Ascending aorta (tissue), 2 donors: ENCODE data around the gene IFIT5. TPM values are rescaled to one million over a fixed set of nuclear protein-coding genes. Genes with fewer than 3 reads are reported as not detected.
A peak's percentile ranks its signal among the peaks of the same experiment; 100 is the strongest.

Experiments
- DNase-seq, 2 donors: peaks; one replicate each; pipeline ENCODE4 v3.0.0-alpha.2; 2019; ENCODE audit warnings: low spot score in 2 of 2
- H3K27ac ChIP-seq, 2 donors: fragments of 200-600 bp; sonication (generic); one replicate each; pipeline ENCODE4 v1.5.1; 2016 to 2017; ENCODE audit warnings: mild to moderate bottlenecking in 1 of 2
- H3K27me3 ChIP-seq: fragments of 200-600 bp; sonication (generic); one replicate; pipeline ENCODE4 v1.5.1; 2017
- H3K36me3 ChIP-seq, 2 donors: fragments of 200-600 bp; sonication (generic); one replicate each; pipeline ENCODE4 v1.5.1; 2016
- H3K4me1 ChIP-seq, 2 donors: fragments of 200-600 bp; sonication (generic); one replicate each; pipeline ENCODE4 v1.5.1; 2016 to 2017; ENCODE audit warnings: mild to moderate bottlenecking in 1 of 2
- H3K4me3 ChIP-seq, 2 donors: fragments of 200-600 bp; sonication (generic); one replicate each; pipeline ENCODE4 v1.5.1; 2016 to 2017; ENCODE audit warnings: mild to moderate bottlenecking in 1 of 2
- H3K9me3 ChIP-seq, 2 donors: fragments of 200-600 bp; sonication (generic); one replicate each; pipeline ENCODE4 v1.5.1; 2016
- CTCF ChIP-seq, 3 experiments: fragments of 200-600 bp in 2 of 3; fragments of 450-650 bp in 1 of 3; sonication (generic) in 2 of 3; IDR thresholded peaks; one replicate each; pipeline ENCODE4 v1.5.1; 2016 to 2019; ENCODE audit warnings: antibody characterized with exemption in 3 of 3, mild to moderate bottlenecking in 1 of 3, moderate library complexity in 1 of 3
- intact Hi-C: fragments of 100-400 bp; cut with DNase I; formaldehyde crosslinking; loops from one replicate; pipeline ENCODE4 v1.15.1; 2023
- total RNA-seq: library from RNA; depleted of rRNA; stranded (reverse); fragments of >200 nt; gene quantifications from one replicate; pipeline ENCODE4 v1.1.0, GENCODE V29; 2016

IFIT5 gene
- total RNA-seq, 1 donor from 2014 or later = 3.3 TPM

GRCh38 chr10:89413398-89413912, 913 bp upstream of the IFIT5 start:
- Histone ChIP-seq H3K9me3 (no peaks in the 10 kb centered on the region), H3K27me3 (no peaks in the 10 kb centered on the region), H3K4me1 (peaks cover 5 to 12% of the 10 kb centered on the region in 2 donors), H3K27ac (peak overlapping the region; percentile 95 to 98), H3K36me3 (peaks cover 0 to 11% of the 10 kb centered on the region in 2 donors), H3K4me3 (peak overlapping the region in 1 of 2 donors; percentile 98)
- TF ChIP-seq CTCF (IDR thresholded peaks at IDR 0.05) = no peak
- intact Hi-C loops = no loop called here
- DNase-seq = no peak

- no peak for DNase-seq
- peaks cover 5 to 19% of the 10 kb centered on the region in 2 donors for H3K4me1 ChIP-seq
- intact Hi-C loops = loop anchor here (2.0 kb wide), 1 partner anchor 22 kb away; the partner anchor contains the start of gene IFIT1
Measured at GRCh38 chr10:89414879-89415821, 782 bp downstream of the IFIT5 start.

DNA sequence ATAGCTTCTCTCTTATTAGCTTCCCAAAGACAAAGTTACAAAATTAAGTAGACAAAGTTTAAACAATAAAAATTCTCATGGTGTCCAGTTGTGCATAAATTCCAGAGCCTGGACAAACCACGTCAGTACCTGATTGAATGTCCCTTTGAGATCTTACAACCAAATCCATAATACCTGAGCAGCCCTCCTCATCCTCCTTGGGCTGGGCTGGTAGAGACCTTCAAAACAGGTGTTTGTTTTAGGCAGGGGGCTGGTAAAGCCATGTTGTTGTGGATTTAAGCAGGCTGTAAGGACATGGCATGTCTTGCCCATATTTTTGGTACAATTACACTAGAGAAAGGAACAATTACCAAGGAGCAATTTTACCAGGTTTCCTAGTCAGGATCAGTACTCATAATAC, 2.1 kb downstream of the IFIT5 start:
- H3K4me3 ChIP-seq = peak overlapping the region; percentile 84 to 98

More at GRCh38 chr10:89414879-89415821, 782 bp downstream of the IFIT5 start:
- Histone ChIP-seq H3K36me3 (peaks cover 0 to 11% of the 10 kb centered on the region in 2 donors), H3K27ac (peak overlapping the region; percentile 95 to 98), H3K27me3 (no peaks in the 10 kb centered on the region), H3K9me3 (no peaks in the 10 kb centered on the region), H3K4me3 (peak overlapping the region; percentile 84 to 98)
- TF ChIP-seq CTCF (IDR thresholded peaks at IDR 0.05) = peak in 1 of 3 experiments; percentile 6

GRCh38 chr10:89419548-89419947, 5.2 kb downstream of the IFIT5 start:
- Histone ChIP-seq H3K27me3 (no peaks in the 10 kb centered on the region), H3K27ac (no peak overlapping the region), H3K36me3 (peaks cover 5 to 11% of the 10 kb centered on the region in 2 donors), H3K4me1 (peaks cover 5 to 19% of the 10 kb centered on the region in 2 donors), H3K4me3 (peak overlapping the region in 1 of 2 donors; percentile 3), H3K9me3 (no peaks in the 10 kb centered on the region)
- TF ChIP-seq CTCF (IDR thresholded peaks at IDR 0.05) = peak in 2 of 3 experiments; percentile 14 to 30
- intact Hi-C loops = no loop called here
- DNase-seq = no peak

More for the DNA sequence above, 2.1 kb downstream of the IFIT5 start:
- DNase-seq = no peak
- TF ChIP-seq CTCF (IDR thresholded peaks at IDR 0.05) = no peak
- H3K36me3 ChIP-seq = peaks cover 5 to 11% of the 10 kb centered on the region in 2 donors
- intact Hi-C loops = no loop called here
- H3K9me3 ChIP-seq = no peaks in the 10 kb centered on the region
- H3K4me1 ChIP-seq = peaks cover 5 to 19% of the 10 kb centered on the region in 2 donors
- H3K27ac ChIP-seq = no peak overlapping the region
- no peaks in the 10 kb centered on the region for H3K27me3 ChIP-seq

DNA sequence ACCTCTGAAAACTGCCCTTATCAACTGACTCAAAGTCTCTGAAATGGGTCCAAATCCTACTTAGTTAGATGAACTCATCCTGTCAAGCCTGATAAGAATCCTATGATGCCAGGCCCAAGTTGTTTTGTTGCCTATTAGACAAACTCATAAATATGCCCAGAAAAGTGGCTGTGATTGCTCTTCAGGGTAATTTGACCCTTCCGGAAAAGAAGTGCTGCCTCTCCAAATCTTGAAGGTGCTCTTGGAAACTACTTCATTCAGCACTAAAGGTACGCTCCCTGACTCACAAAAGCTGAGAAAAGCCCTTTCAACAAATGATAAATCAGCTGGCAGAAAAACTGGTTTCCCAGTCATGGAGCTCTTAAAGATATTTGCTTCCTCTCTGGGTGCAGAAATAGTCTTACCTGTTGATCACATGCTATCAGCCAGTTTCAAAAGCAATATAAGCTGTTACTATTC, 6.7 kb downstream of the IFIT5 start:
- DNase-seq = no peak
- Histone ChIP-seq H3K27me3 (no peaks in the 10 kb centered on the region), H3K4me1 (peaks cover 3 to 14% of the 10 kb centered on the region in 2 donors), H3K36me3 (peaks cover 5 to 11% of the 10 kb centered on the region in 2 donors), H3K4me3 (no peak overlapping the region), H3K27ac (no peak overlapping the region), H3K9me3 (no peaks in the 10 kb centered on the region)
- no peak for TF ChIP-seq CTCF (IDR thresholded peaks at IDR 0.05)
- intact Hi-C loops = loop anchor here (10.0 kb wide), 1 partner anchor 224 kb away; the partner anchor contains the start of gene PANK1
